ENCODE data around the gene FUT3. TPM values are rescaled to one million over a fixed set of nuclear protein-coding genes. Genes with fewer than 3 reads are reported as not detected.
"Not testable (repeated sequence)": the region's sequence is repeated elsewhere in the genome, so short reads cannot be mapped to it uniquely, and the experiment has no call there.

Gene FUT3
- polyA plus RNA-seq, 3 donors: 0.54 to 0.90 (median 0.64) TPM

- no peak for DNase-seq
Measured at GRCh38 chr19:5882421-5882968, 31.2 kb upstream of the FUT3 start.

DNA sequence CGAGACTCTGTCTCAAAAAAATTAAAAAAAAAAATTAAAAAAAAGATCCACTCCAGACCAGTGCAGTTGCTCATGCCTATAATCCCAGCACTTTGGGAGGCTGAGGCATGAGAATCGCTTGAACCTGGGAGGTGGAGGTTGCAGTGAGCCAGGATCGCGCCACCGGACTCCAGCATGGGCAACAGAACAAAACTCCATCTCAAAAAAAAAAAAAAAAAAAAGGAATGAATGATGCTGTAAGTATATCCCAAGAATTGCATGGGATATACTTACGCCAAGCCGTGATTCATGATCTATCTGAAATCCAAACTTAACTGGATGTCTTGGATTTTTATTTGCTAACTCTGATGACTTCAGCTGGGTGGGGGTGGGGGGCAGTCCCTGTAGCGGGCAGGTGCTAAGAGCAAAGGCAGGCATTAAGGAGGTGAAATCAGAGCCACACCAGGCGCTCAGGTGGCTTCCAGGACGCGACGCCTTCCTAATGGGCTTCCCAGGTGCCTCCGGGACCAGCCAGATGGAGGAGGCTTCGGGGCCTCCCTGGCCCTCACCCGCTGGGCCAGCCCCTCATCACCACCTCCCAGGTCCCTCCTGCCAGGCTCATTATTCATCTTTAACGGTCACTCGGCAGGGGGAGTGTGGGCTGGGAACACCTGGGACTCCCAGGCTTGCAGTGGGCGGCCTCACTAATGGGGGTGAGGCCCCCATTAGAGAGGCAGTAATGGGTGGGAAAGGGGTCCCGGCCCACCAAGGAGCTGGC lies 30.5 kb upstream of the FUT3 start:
- no peak for DNase-seq

- peak; percentile 62 for DNase-seq
Measured at GRCh38 chr19:5880604-5881078, 29.4 kb upstream of the FUT3 start.

GRCh38 chr19:5880196-5880595 lies 28.9 kb upstream of the FUT3 start:
- DNase-seq: no peak

DNA sequence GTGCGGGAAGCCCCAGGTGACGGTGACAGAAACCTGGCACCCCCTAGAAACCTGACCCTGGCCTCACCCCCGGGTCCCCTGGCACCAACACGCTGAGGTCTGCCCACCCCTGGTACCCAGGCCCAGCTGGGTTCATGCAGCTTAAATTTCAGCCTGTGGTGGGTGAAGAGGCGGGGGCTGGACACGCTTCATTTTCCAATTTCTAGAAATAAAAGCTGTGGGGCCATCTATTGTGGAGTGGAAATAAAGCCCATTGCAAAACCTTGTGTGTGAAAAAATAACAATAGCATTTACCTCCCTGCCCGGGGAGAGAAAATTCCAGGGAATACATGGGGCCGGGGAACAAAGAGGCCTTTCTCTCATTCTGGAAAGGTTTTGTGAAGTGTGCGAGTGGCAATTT lies 26.6 kb upstream of the FUT3 start:
- no peak for DNase-seq

DNA sequence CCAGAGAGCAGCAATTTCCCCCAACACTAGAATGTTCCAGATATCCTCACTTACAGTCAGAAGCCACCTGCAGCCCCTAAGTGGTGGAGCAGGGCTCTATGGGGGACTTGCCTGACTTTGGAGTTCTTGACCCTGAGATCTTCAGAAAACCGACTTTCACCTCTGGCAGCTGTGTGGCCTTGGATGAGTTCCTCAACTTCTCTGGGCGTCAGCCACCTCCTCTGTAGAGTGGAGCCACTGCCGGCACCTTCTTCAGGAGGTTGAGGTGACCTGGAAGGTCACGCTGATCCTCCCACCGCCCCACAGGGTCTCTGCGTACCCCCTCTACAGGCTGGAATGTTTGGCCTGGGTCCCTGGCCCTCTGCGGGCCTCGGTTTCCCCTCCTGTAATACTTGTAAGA lies 26.2 kb upstream of the FUT3 start:
- DNase-seq: no peak

DNA sequence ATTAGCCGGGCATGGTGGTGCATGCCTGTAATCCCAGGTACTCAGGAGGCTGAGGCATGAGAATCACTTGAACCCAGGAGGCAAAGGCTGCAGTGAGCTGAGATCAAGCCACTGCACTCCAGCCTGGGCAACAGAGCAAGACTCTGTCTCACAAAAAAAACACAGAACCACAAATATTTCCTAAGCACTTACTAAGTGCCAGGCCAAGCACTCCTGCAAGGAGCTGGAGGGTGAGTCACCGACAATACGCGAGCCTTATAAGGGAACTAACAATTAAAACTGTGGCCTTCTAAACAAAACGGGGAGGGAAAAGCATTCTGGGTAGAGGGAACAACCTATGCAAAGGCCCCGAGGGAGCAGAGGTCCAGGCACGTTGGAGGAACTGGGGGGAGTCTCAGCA lies 23.2 kb upstream of the FUT3 start:
- DNase-seq: not testable (repeated sequence)

- no peak for DNase-seq
Measured at GRCh38 chr19:5873617-5874199, 22.5 kb upstream of the FUT3 start.

- no peak for DNase-seq
Measured at GRCh38 chr19:5870986-5871394, 19.7 kb upstream of the FUT3 start.

GRCh38 chr19:5867201-5868136 lies 16.2 kb upstream of the FUT3 start:
- no peak for DNase-seq

GRCh38 chr19:5865772-5866171 lies 14.5 kb upstream of the FUT3 start:
- DNase-seq: no peak

DNA sequence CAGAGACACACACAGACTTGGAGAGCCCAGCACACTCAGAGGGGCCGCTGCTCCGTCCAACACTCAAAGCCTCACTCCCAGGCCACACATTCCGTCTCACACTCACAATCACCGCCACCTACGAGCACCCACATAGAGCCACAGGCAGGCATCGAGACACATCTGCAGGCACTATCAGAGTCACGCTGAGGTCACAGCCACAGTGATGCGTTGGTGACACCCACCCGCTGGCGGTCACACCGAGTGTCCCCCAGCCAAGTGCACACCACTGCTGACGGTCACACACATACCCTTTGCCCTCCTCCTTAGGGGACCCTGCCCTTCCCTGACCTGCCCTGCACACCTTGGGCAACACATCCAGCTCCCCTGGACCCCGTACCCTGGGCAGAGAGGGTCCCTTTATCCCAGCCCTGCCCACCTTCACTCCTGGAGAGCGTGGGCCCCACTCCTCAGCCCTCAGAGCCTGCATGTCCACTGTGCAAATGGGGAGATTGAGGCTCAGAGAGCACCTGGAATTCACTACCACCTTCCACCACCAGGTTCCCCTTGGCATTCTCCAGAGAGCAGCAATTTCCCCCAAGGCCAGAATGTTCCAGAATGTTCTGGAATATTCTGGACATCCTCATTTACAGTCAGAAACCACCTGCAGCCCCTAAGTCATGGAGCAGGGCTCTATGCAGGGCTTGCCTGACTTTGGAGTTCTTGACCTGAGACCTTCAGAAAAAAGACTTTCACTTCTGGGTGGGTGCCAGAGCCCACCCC lies 13.7 kb upstream of the FUT3 start:
- no peak for DNase-seq

DNA sequence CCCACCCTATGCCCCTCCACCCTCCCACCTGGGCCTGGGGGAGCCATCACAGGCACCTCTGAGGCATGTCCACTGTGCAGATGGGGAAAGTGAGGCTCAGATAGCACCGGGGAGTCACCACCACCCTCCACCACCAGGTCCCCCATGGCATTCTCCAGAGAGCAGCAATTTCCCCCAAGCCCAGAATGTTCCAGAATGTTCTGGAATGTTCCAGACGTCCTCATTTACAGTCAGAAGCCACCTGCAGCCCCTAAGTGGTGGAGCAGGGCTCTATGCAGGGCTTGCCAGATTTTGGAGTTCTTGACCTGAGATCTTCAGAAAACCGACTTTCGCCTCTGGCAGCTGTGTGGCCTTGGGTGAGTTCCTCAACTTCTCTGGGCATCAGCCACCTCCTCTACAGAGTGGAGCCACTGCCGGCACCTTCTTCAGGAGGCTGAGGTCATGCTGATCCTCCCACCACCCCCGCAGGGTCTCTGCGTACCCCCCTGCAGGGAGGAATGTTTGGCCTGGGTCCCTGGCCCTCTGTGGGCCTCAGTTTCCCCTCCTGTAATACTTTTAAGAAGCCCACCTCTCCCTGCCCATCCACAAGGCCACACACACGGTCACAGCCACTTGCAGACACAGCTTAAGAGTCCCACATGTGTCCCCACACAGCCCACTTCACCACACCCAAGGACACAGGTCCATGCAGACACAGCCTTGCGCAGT lies 12.9 kb upstream of the FUT3 start:
- DNase-seq: no peak

- no peak for DNase-seq
Measured at GRCh38 chr19:5863030-5863665, 11.9 kb upstream of the FUT3 start.

GRCh38 chr19:5857203-5858081 lies 6.2 kb upstream of the FUT3 start:
- DNase-seq: no peak

GRCh38 chr19:5855151-5855550 lies 3.9 kb upstream of the FUT3 start:
- DNase-seq: not testable (repeated sequence)

- DNase-seq: not testable (repeated sequence)
Measured at GRCh38 chr19:5854121-5854520, 2.9 kb upstream of the FUT3 start.

GRCh38 chr19:5850743-5851293 lies 431 bp downstream of the FUT3 start:
- no peak for DNase-seq

DNA sequence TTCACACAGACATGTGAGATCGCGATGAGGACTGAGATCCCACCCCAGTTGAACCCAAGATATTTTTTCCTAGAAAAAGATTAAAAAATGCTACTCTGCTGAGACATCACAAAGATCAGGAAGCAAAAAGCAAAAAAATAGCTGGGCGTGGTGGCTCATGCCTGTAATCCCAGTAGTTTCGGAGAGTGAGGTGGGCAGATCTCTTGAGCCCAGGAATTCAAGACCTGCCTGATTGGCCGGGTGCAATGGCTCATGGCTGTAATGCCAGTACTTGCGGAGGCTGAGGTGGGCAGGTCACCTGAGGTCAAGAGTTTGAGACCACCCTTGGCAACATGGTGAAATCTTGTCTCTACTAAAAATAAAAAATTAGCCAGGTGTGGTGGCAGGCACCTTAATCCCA lies 1.1 kb downstream of the FUT3 start:
- DNase-seq: no peak
